Activated CD8-positive, alpha-beta memory T cell treated with anti-CD3 and anti-CD28 coated beads for 24 hours (primary cell): ENCODE results near the gene SERPINI1.
"Not testable (repeated sequence)": the region's sequence is repeated elsewhere in the genome, so short reads cannot be mapped to it uniquely, and the experiment has no call there.

Experiments
- DNase-seq: peaks from one replicate; pipeline ENCODE4 v3.0.0-alpha.2; 2020

Gene SERPINI1

GRCh38 chr3:167810236-167810635, 74.7 kb downstream of the SERPINI1 start:
- DNase-seq = no peak

GRCh38 chr3:167811031-167811430, 75.5 kb downstream of the SERPINI1 start:
- DNase-seq = no peak

- DNase-seq = no peak
Observed at GRCh38 chr3:167813169-167814123, 77.9 kb downstream of the SERPINI1 start.

DNA sequence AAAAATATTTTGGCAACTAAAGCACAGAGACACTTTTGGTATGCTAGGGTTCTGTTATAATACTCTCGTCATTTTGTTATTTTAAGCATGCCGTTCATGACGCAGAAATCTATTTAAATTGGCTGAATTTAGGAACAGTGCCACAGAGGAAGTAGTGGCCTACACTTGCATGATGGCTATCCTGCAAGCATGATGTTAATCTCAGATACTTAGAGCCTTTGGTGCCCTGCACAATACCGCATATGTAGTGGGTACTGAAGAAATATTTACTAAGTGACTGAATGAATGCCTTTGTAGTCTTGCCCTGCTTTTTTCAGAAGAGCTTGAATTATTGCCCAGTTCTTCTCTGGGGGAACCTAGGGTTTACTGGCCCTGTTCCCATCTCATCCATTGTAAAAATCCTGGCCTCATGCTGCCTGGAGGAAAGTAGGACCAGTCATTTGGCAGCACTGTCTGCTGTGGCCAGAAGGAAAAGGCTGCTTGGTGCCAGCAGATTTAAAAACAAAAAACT, 79.0 kb downstream of the SERPINI1 start:
- no peak for DNase-seq

DNA sequence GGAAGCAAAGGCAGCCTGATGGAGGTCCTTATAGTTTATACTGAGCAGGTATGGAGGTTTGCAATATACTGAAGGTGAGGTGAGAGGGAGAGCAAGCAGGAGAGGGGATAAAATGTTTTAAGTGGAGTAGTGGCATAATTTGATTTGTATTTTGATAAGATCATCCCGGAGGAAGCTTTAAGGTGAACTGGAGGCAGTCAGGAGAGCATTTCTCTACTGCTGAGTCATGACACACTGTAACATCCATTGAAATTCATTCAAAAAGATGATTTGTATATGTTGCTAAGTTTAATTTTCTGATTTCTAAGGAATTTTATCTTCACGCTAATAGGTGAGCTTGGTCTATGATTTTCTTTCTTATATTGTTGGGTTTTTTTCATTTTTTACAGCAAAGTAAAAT, 81.4 kb downstream of the SERPINI1 start:
- DNase-seq = no peak

- DNase-seq = no peak
Observed at GRCh38 chr3:167820102-167820865, 84.8 kb downstream of the SERPINI1 start.

DNA sequence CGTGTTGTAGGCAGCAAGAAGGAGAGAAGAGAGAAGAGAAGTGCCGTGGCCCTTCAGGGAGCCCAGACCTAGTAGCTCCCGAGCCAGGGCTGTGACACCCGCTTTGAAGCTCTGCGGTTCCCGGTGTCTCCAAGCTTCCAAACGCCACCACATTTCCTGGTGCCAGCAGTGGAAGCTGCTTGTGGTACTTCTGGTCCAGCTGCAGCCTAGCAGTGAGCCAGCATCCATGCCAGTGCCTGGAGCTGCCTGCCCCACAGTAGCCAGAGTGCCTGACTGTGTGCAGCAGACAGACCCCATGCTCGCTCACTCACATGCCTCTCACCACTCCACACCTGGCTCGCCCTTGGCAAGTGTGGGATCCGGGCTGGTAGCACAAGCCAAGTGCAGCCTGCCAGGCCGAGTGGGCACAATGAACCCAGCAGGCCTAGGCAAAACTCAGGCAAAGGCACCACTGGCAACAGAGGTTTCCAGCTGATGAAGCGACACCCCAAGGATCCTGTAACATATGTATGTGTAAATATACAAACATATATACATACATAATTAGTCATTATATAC, 85.8 kb downstream of the SERPINI1 start:
- no peak for DNase-seq

- DNase-seq = no peak
Observed at GRCh38 chr3:167823738-167824137, 88.2 kb downstream of the SERPINI1 start.

DNA sequence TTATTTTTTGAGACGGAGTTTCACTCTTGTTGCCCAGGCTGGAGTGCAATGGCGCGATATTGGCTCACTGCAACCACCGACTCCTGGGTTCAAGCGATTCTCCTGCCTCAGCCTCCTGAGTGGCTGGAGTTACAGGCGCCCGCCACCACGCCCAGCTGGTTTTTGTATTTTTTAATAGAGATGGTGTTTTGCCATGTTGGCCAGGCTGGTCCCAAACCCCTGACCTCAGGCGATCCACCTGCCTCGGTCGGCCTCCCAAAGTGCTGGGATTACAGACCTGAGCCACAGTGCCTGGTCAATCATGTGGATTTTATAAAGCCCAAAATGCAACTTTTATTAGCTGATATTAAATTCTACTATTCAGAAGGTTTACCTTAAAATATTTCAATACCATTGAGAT, 92.1 kb downstream of the SERPINI1 start:
- DNase-seq = not testable (repeated sequence)

DNA sequence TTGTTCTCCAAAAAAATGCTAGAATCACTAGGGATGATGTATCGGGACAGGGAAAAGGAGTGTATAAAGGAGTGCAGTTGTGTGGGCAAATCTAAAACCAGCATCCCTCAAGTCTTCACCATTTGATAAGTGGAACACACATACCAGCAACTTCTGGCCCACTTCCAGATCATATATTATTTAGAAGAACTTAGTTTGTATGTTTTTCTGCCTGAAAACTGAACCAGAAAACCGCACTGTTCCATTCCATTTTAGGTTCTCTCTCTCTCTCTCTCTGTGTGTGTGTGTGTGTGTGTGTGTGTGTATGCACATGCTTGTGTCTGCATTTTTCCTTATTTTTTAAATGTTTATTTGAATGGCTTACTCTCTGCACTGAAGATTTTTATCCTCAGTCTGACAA, 93.5 kb downstream of the SERPINI1 start:
- no peak for DNase-seq

DNA sequence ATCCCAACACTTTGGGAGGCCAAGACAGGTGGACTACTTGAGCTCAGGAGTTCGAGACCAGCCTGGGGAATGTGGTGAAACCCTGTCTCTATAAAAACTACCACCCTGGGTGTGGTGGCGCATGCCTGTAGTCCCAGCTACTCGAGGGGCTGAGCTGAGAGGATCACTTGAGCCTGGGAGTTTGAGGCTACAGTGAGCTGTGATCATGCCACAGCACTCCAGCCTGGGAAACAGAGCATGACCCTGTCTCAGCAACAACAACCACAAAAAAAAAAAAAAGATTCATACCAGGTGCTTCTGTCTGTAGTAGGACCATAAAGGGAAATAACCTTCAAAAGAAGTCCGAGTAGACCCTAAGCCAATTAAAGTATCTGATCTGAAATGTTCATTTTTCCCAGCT, 94.5 kb downstream of the SERPINI1 start:
- DNase-seq = no peak

GRCh38 chr3:167835359-167835758, 99.8 kb downstream of the SERPINI1 start:
- no peak for DNase-seq

GRCh38 chr3:167835953-167836352, 100.4 kb downstream of the SERPINI1 start:
- DNase-seq = no peak

GRCh38 chr3:167837466-167837865, 101.9 kb downstream of the SERPINI1 start:
- DNase-seq = no peak

DNA sequence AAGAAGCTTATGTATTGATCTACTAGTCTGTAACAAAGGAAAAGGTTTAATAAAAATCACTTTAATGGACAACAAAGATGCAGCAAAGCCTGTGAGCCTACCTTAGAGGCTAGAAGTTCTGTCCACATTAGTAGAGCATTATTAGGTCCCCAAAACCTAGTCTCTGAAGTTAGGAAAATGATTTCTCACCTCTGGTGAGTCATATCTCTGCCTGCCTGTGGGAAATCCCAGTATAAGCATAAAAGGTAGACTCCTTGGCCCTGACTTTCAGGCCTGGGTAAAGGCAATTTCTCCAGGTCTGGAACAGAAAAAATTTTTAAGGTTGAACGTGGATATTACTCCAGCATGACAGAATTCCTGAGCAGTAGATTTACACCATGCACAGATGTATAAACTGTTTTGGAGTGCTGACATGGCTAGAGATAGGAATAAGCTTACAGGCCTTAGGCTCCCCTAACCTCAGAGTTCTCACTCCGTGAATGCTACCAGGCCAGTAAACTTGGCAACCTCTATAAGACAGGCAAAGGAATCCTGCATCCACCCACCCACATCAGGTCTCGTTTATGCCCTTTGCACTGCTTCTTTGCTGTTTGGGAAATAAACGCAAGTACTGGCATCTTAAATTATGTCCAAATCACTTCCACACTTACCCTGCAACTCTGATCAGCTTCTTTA, 104.1 kb downstream of the SERPINI1 start:
- DNase-seq = no peak

- no peak for DNase-seq
Observed at GRCh38 chr3:167840247-167840646, 104.7 kb downstream of the SERPINI1 start.

DNA sequence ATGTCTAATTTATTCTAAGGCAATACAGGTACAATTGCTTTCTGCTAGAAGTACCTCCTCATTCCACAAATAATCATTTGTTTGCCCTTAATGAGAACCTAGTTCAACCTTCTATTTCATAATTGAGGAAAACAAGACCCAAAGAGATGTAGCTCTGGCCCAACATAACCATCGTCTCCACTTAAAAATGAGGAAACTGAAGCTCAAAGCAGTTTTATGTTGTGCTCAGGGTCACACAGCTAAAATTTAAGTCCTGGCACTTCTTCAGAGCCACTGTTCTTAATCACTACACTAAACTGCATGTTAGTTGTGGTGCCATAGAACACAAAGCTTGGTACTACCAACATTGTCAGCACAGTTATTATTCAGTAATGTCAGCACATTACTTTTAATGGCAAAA, 108.0 kb downstream of the SERPINI1 start:
- no peak for DNase-seq

- DNase-seq = no peak
Observed at GRCh38 chr3:167843886-167844285, 108.4 kb downstream of the SERPINI1 start.

- no peak for DNase-seq
Observed at GRCh38 chr3:167844528-167844927, 109.0 kb downstream of the SERPINI1 start.

DNA sequence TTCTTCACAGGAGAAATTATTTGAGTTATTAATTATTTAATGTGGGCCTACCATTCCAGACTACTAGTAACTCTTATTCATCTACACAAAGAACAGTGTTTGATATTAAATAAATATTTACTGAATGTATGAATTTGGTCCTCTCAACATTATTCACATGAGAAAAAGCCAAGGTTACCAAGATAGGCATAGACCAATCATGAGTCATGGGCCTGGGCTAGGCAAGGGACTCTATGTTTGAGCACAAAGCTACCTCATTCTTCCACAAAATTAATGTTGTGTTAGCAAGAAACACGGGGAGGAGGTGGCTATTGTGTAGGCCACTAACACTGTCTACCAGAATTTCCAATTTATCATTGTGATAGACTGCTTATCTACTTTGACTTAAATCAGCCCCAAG, 115.7 kb downstream of the SERPINI1 start:
- DNase-seq = no peak

GRCh38 chr3:167851749-167852148, 116.2 kb downstream of the SERPINI1 start:
- no peak for DNase-seq

DNA sequence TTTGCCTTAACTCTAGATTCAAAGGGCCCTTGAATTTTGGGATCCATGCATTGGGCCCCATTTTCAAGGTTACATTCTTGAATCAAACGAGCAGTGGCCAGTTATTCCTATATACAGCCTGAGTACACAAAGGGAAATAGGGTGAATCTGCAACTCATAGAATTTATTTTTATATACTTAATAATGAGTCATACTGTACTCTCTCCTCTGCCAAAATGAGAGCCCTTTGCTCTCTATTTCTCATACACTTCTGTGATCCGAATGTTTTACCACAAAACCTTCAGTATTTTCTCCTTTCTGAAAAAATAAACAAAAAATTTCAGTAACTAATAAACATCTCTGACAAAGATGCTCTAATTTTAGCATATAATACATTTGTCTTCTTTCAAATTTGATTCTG, 116.7 kb downstream of the SERPINI1 start:
- DNase-seq = no peak

DNA sequence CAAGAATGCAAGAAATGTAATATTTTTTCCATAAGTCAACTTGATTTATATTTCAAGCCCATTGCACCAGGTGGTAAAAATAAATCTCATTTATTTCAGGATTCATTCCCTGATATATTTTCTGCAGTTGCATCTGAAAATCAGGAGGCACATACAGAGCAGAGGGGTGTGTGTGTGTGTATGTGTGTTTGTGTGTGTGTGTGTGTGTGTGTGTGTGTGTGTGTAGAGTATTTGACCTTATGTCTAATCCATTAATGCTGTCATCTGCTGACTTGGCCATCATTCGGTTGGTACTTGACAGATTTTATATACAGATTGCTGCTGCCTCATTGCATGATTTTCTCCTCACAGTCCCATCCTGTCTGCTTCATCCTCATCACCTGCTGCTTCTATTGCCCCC, 118.5 kb downstream of the SERPINI1 start:
- no peak for DNase-seq
